GM23338 (cell line): ENCODE measurements around the gene ATP1B2. TPM values are rescaled to one million over a fixed set of nuclear protein-coding genes. Genes with fewer than 3 reads are reported as not detected.

ENCODE experiments used
- ATAC-seq: fragments of 200-7000 bp; cut with Tn5 transposase; 3 replicates; pipeline ENCODE4 v1.9.1; 2020
- DNase-seq: peaks from one replicate; pipeline ENCODE4 v3.0.0-alpha.2; 2015; ENCODE audit warnings: low spot score
- H2AFZ ChIP-seq: fragments of 200-600 bp; sonication (generic); 2 replicates; pipeline ENCODE4 v1.8.0; 2016; ENCODE audit warnings: antibody characterized with exemption, mild to moderate bottlenecking, moderate library complexity
- H3F3A ChIP-seq: fragments of 200-600 bp; sonication (generic); replicated peaks from 2 replicates; pipeline ENCODE4 v1.8.0; 2017; ENCODE audit warnings: antibody characterized with exemption, mixed run types, low read depth
- H3K27ac ChIP-seq: fragments of 200-600 bp; sonication (generic); 2 replicates; pipeline ENCODE4 v1.6.1; 2016; ENCODE audit warnings: low read depth
- H3K27me3 ChIP-seq: fragments of 200-600 bp; sonication (generic); 2 replicates; pipeline ENCODE4 v1.8.0; 2016; ENCODE audit warnings: mild to moderate bottlenecking, mixed run types, moderate library complexity; ENCODE audit not compliant: insufficient read depth
- H3K36me3 ChIP-seq: fragments of 200-600 bp; sonication (generic); 2 replicates; pipeline ENCODE4 v1.8.0; 2016; ENCODE audit warnings: mild to moderate bottlenecking; ENCODE audit not compliant: insufficient read depth
- H3K4me1 ChIP-seq: fragments of 200-600 bp; sonication (generic); 2 replicates; pipeline ENCODE4 v1.8.0; 2016; ENCODE audit warnings: mild to moderate bottlenecking, moderate library complexity; ENCODE audit not compliant: insufficient read depth
- H3K4me2 ChIP-seq: fragments of 200-600 bp; sonication (generic); 2 replicates; pipeline ENCODE4 v1.7.1; 2017; ENCODE audit warnings: mixed run types
- H3K4me3 ChIP-seq: fragments of 200-600 bp; sonication (generic); 2 replicates; pipeline ENCODE4 v1.6.1; 2016; ENCODE audit warnings: mixed run types
- H3K79me2 ChIP-seq: fragments of 200-600 bp; sonication (generic); replicated peaks from 2 replicates; pipeline ENCODE4 v1.8.0; 2017; ENCODE audit warnings: mild to moderate bottlenecking; ENCODE audit not compliant: insufficient read depth
- H3K9me2 ChIP-seq: fragments of 200-600 bp; sonication (generic); 2 replicates; pipeline ENCODE4 v1.8.0; 2017; ENCODE audit not compliant: insufficient read depth
- H4K20me1 ChIP-seq: fragments of 200-600 bp; sonication (generic); replicated peaks from 2 replicates; pipeline ENCODE4 v1.8.0; 2017; ENCODE audit warnings: mild to moderate bottlenecking; ENCODE audit not compliant: insufficient read depth
- H3K27ac Mint-ChIP-seq: 2 replicates; pipeline ENCODE4 v1.8.0; 2020; ENCODE audit warnings: inconsistent platforms, mild to moderate bottlenecking, moderate library complexity, mixed read lengths
- H3K27me3 Mint-ChIP-seq: 3 replicates; pipeline ENCODE4 v1.8.0; 2022; ENCODE audit warnings: low read depth, mild to moderate bottlenecking, moderate library complexity, mixed read lengths, inconsistent platforms; ENCODE audit not compliant: insufficient read depth, poor library complexity
- H3K36me3 Mint-ChIP-seq: 3 replicates; pipeline ENCODE4 v1.8.0; 2021; ENCODE audit warnings: low read depth, mild to moderate bottlenecking, inconsistent platforms, moderate library complexity, mixed read lengths
- H3K4me1 Mint-ChIP-seq: 3 replicates; pipeline ENCODE4 v1.8.0; 2020; ENCODE audit warnings: mild to moderate bottlenecking, inconsistent platforms, mixed read lengths
- H3K4me3 Mint-ChIP-seq: 3 replicates; pipeline ENCODE4 v1.8.0; 2021; ENCODE audit warnings: moderate library complexity, mild to moderate bottlenecking, inconsistent platforms, mixed read lengths
- H3K9me3 Mint-ChIP-seq: 3 replicates; pipeline ENCODE4 v1.8.0; 2020; ENCODE audit warnings: moderate library complexity, mild to moderate bottlenecking, inconsistent platforms, mixed read lengths
- CREB1 ChIP-seq: fragments of 250-450 bp; sonication (Bioruptor Pico); IDR thresholded peaks from 2 replicates; pipeline ENCODE4 v1.5.0; 2020; ENCODE audit warnings: low read depth, mild to moderate bottlenecking, moderate library complexity
- EZH2 ChIP-seq: fragments of 200-600 bp; sonication (generic); IDR thresholded peaks from one replicate; pipeline ENCODE4 v1.8.0; 2017; ENCODE audit warnings: antibody characterized with exemption, mild to moderate bottlenecking, low read depth; ENCODE audit not compliant: unreplicated experiment
- NANOG ChIP-seq: IDR thresholded peaks from 2 replicates; pipeline ENCODE4 v1.6.1; 2016; ENCODE audit warnings: antibody characterized with exemption, borderline replicate concordance
- POLR2AphosphoS5 ChIP-seq: IDR thresholded peaks from 2 replicates; pipeline ENCODE4 v1.6.1; 2016; ENCODE audit warnings: antibody characterized with exemption, low read depth
- ZNF114 ChIP-seq: fragments of 250-450 bp; sonication (Bioruptor Pico); IDR thresholded peaks from 2 replicates; pipeline ENCODE4 v1.5.0; 2020; ENCODE audit warnings: mild to moderate bottlenecking, moderate library complexity
- ZNF331 ChIP-seq: fragments of 250-450 bp; sonication (Bioruptor Pico); IDR thresholded peaks from 2 replicates; pipeline ENCODE4 v1.5.0; 2020; ENCODE audit warnings: low read depth, mild to moderate bottlenecking, moderate library complexity
- polyA plus RNA-seq: library from polyadenylated mRNA; unstranded; fragments of >200 nt; fragmentation: Nextera tagmentation; extraction: Ambion mirVana; gene quantifications from 2 replicates; pipeline ENCODE4 v1.2.1, GENCODE V29; 2016
- total RNA-seq: library from RNA; depleted of rRNA; stranded (reverse); fragments of >200 nt; shearing (Covaris generic); gene quantifications from 2 replicates; pipeline ENCODE4 v1.2.3, GENCODE V29; 2014
- TF ChIP-seq, protein P1 (sequence below): IDR thresholded peaks from 2 replicates; pipeline ENCODE4 v1.6.1; 2016; ENCODE audit warnings: antibody characterized with exemption
- TF ChIP-seq, protein P2 (sequence below), 2 experiments: fragments of 200-600 bp in 1 of 2; sonication (generic) in 1 of 2; conservative IDR thresholded peaks; 2 replicates each; pipeline versions ENCODE4 v1.5.1 to v1.6.1; 2016 to 2017; ENCODE audit warnings: antibody characterized with exemption in 2 of 2, low read depth in 2 of 2, mild to moderate bottlenecking in 2 of 2, moderate library complexity in 1 of 2
- TF ChIP-seq, protein P3 (sequence below): fragments of 250-450 bp; sonication (Bioruptor Pico); IDR thresholded peaks from 2 replicates; pipeline ENCODE4 v1.5.0; 2020; ENCODE audit warnings: mild to moderate bottlenecking, moderate library complexity

The ATP1B2 gene
- total and polyA plus RNA-seq, 2 experiments from 2014 or later, result 14.9 to 33.1 TPM

DNA sequence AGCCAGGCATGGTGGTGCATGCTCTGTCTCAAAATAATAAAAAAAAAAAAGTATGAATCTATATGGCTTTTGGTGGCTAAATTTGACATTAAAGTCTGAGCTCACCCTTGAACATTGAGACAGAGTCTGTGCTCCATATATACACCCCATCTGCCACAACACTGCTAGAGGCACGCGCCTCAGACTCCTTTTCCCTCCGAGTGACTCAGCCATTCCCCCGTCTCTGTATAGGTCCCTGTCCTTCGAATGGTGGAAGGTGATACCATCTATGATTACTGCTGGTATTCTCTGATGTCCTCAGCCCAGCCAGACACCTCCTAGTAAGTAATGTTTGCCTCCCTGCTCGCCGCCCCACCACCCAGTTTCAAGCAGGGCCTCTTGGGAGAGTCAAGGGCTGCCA is 49.8 kb downstream of the ATP1B2 start:
- Mint-ChIP-seq H3K9me3 (no peaks in the 10 kb centered on the region; the same call in 2 of the 3 replicates), H3K36me3 (peaks cover 19% of the 10 kb centered on the region), H3K4me3 (no peak overlapping the region), H3K4me1 (peaks cover 17% of the 10 kb centered on the region), H3K27ac (no peak overlapping the region), H3K27me3 (peaks cover 14% of the 10 kb centered on the region)
- no peak for DNase-seq
- Histone ChIP-seq H3K36me3 (no peaks in the 10 kb centered on the region), H4K20me1 (no peaks in the 10 kb centered on the region; the same call in 1 of the 2 replicates), H3K9me2 (no peaks in the 10 kb centered on the region), H3K27ac (no peak overlapping the region), H3K4me3 (no peak overlapping the region), H3K4me1 (peaks cover 14% of the 10 kb centered on the region), H3F3A (0 out of 2 replicates have a peak, but pooled peaks cover 11% of the 10 kb centered on the region), H3K27me3 (no peaks in the 10 kb centered on the region), H3K4me2 (no peak overlapping the region), H2AFZ (no peak overlapping the region), H3K79me2 (no peaks in the 10 kb centered on the region)
- ATAC-seq, result no peak
- TF ChIP-seq ZNF114 (CRISPR knock-in tag), result no peak

DNA sequence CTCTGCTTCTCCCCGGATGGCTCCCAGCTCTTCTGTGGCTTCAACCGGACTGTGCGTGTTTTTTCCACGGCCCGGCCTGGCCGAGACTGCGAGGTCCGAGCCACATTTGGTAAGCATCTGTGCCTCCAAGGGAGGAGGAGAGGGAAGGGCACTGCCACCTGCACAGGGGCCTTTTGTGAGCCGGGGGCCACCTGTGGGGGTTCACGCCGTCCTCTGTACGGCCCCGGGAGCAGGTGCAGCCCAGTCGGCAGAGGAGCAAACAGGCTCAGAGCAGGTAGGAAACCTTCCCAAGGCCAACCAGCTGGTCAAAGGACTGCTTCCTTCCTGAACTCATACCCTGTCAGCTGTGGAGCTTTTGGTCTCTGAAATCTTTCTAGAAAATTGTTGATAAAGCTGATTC is 51.0 kb downstream of the ATP1B2 start:
- Histone ChIP-seq H3K4me1 (peaks cover 22% of the 10 kb centered on the region), H3K27ac (no peak overlapping the region), H2AFZ (no peak overlapping the region), H3K27me3 (peaks cover 8% of the 10 kb centered on the region), H3K36me3 (no peaks in the 10 kb centered on the region), H3K79me2 (no peaks in the 10 kb centered on the region), H3K9me2 (no peaks in the 10 kb centered on the region), H3K4me3 (no peak overlapping the region), H3K4me2 (no peak overlapping the region), H3F3A (0 out of 2 replicates have a peak, but pooled peaks cover 20% of the 10 kb centered on the region), H4K20me1 (no peaks in the 10 kb centered on the region; the same call in 1 of the 2 replicates)
- peaks cover 28% of the 10 kb centered on the region for H3K4me1 Mint-ChIP-seq
- H3K27ac Mint-ChIP-seq, result no peak overlapping the region
- peaks cover 9% of the 10 kb centered on the region; the same call in 2 of the 3 replicates for H3K36me3 Mint-ChIP-seq
- no peak overlapping the region for H3K4me3 Mint-ChIP-seq
- H3K9me3 Mint-ChIP-seq, result no peaks in the 10 kb centered on the region
- H3K27me3 Mint-ChIP-seq, result peaks cover 17% of the 10 kb centered on the region
- ATAC-seq, result no peak
- no peak for DNase-seq
- TF ChIP-seq ZNF331 (CRISPR knock-in tag), result no peak
- TF ChIP-seq, protein P1, sequence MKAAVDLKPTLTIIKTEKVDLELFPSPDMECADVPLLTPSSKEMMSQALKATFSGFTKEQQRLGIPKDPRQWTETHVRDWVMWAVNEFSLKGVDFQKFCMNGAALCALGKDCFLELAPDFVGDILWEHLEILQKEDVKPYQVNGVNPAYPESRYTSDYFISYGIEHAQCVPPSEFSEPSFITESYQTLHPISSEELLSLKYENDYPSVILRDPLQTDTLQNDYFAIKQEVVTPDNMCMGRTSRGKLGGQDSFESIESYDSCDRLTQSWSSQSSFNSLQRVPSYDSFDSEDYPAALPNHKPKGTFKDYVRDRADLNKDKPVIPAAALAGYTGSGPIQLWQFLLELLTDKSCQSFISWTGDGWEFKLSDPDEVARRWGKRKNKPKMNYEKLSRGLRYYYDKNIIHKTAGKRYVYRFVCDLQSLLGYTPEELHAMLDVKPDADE, result no peak
- TF ChIP-seq NANOG, result no peak
- no peak for TF ChIP-seq CREB1 (CRISPR knock-in tag)
- TF ChIP-seq POLR2AphosphoS5, result no peak
- TF ChIP-seq, protein P2, sequence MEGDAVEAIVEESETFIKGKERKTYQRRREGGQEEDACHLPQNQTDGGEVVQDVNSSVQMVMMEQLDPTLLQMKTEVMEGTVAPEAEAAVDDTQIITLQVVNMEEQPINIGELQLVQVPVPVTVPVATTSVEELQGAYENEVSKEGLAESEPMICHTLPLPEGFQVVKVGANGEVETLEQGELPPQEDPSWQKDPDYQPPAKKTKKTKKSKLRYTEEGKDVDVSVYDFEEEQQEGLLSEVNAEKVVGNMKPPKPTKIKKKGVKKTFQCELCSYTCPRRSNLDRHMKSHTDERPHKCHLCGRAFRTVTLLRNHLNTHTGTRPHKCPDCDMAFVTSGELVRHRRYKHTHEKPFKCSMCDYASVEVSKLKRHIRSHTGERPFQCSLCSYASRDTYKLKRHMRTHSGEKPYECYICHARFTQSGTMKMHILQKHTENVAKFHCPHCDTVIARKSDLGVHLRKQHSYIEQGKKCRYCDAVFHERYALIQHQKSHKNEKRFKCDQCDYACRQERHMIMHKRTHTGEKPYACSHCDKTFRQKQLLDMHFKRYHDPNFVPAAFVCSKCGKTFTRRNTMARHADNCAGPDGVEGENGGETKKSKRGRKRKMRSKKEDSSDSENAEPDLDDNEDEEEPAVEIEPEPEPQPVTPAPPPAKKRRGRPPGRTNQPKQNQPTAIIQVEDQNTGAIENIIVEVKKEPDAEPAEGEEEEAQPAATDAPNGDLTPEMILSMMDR (conservative IDR thresholded peaks at IDR 0.05; ENCODE audit: low read depth in 2 of 2), result no peak
- TF ChIP-seq, protein P3, sequence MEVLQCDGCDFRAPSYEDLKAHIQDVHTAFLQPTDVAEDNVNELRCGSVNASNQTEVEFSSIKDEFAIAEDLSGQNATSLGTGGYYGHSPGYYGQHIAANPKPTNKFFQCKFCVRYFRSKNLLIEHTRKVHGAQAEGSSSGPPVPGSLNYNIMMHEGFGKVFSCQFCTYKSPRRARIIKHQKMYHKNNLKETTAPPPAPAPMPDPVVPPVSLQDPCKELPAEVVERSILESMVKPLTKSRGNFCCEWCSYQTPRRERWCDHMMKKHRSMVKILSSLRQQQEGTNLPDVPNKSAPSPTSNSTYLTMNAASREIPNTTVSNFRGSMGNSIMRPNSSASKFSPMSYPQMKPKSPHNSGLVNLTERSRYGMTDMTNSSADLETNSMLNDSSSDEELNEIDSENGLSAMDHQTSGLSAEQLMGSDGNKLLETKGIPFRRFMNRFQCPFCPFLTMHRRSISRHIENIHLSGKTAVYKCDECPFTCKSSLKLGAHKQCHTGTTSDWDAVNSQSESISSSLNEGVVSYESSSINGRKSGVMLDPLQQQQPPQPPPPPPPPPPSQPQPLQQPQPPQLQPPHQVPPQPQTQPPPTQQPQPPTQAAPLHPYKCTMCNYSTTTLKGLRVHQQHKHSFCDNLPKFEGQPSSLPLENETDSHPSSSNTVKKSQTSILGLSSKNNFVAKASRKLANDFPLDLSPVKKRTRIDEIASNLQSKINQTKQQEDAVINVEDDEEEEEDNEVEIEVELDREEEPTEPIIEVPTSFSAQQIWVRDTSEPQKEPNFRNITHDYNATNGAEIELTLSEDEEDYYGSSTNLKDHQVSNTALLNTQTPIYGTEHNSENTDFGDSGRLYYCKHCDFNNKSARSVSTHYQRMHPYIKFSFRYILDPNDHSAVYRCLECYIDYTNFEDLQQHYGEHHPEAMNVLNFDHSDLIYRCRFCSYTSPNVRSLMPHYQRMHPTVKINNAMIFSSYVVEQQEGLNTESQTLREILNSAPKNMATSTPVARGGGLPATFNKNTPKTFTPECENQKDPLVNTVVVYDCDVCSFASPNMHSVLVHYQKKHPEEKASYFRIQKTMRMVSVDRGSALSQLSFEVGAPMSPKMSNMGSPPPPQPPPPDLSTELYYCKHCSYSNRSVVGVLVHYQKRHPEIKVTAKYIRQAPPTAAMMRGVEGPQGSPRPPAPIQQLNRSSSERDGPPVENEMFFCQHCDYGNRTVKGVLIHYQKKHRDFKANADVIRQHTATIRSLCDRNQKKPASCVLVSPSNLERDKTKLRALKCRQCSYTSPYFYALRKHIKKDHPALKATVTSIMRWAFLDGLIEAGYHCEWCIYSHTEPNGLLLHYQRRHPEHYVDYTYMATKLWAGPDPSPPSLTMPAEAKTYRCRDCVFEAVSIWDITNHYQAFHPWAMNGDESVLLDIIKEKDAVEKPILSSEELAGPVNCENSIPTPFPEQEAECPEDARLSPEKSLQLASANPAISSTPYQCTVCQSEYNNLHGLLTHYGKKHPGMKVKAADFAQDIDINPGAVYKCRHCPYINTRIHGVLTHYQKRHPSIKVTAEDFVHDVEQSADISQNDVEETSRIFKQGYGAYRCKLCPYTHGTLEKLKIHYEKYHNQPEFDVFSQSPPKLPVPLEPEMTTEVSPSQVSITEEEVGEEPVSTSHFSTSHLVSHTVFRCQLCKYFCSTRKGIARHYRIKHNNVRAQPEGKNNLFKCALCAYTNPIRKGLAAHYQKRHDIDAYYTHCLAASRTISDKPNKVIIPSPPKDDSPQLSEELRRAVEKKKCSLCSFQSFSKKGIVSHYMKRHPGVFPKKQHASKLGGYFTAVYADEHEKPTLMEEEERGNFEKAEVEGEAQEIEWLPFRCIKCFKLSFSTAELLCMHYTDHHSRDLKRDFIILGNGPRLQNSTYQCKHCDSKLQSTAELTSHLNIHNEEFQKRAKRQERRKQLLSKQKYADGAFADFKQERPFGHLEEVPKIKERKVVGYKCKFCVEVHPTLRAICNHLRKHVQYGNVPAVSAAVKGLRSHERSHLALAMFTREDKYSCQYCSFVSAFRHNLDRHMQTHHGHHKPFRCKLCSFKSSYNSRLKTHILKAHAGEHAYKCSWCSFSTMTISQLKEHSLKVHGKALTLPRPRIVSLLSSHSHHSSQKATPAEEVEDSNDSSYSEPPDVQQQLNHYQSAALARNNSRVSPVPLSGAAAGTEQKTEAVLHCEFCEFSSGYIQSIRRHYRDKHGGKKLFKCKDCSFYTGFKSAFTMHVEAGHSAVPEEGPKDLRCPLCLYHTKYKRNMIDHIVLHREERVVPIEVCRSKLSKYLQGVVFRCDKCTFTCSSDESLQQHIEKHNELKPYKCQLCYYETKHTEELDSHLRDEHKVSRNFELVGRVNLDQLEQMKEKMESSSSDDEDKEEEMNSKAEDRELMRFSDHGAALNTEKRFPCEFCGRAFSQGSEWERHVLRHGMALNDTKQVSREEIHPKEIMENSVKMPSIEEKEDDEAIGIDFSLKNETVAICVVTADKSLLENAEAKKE (CRISPR knock-in tag), result no peak
- TF ChIP-seq EZH2, result no peak
